Peyer's patch (tissue), 4 donors: ENCODE measurements around the gene EPB41L4B. TPM values are rescaled to one million over a fixed set of nuclear protein-coding genes. Genes with fewer than 3 reads are reported as not detected.

Experiments used
- DNase-seq, 3 donors: peaks; one replicate each; pipeline ENCODE4 v3.0.0-alpha.2; 2017 to 2019
- H3K27ac ChIP-seq, 4 donors: fragments of 200-600 bp; sonication (generic); one replicate each; pipeline ENCODE4 v1.5.1; 2016 to 2019
- H3K27me3 ChIP-seq, 2 donors: fragments of 200-600 bp; sonication (generic); one replicate each; pipeline ENCODE4 v1.5.1; 2019
- H3K36me3 ChIP-seq, 3 donors: fragments of 200-600 bp; sonication (generic); one replicate each; pipeline ENCODE4 v1.5.1; 2016 to 2019
- H3K4me1 ChIP-seq, 4 donors: fragments of 200-600 bp; sonication (generic); one replicate each; pipeline ENCODE4 v1.5.1; 2016 to 2019
- H3K4me3 ChIP-seq, 4 donors: fragments of 200-600 bp; sonication (generic); 1 replicate in 3 of 4; 2 replicates in 1 of 4; pipeline ENCODE4 v1.5.1; 2016 to 2019; ENCODE audit warnings: mild to moderate bottlenecking in 1 of 4
- H3K9me3 ChIP-seq, 4 donors: fragments of 200-600 bp; sonication (generic); one replicate each; pipeline ENCODE4 v1.5.1; 2016 to 2019; ENCODE audit warnings: mild to moderate bottlenecking in 1 of 4
- POLR2A ChIP-seq, 2 donors: fragments of 450-650 bp; IDR thresholded peaks; one replicate each; pipeline ENCODE4 v1.5.1; 2017; ENCODE audit warnings: antibody characterized with exemption in 2 of 2, mild to moderate bottlenecking in 2 of 2, moderate library complexity in 2 of 2
- total RNA-seq, 4 donors: library from RNA; depleted of rRNA; stranded (reverse); fragments of >200 nt; gene quantifications; one replicate each; pipeline ENCODE4 v1.1.0, GENCODE V29; 2016
- TF ChIP-seq, protein P1 (sequence below), 6 experiments: fragments of 450-650 bp in 4 of 6; fragments of 200-600 bp in 2 of 6; sonication (generic) in 1 of 6; IDR thresholded peaks; one replicate each; pipeline ENCODE4 v1.5.1; 2017 to 2019; ENCODE audit warnings: antibody characterized with exemption in 6 of 6, mild to moderate bottlenecking in 3 of 6, moderate library complexity in 1 of 6

Gene EPB41L4B
- total RNA-seq, 4 donors from 2014 or later = 20.6 to 135 (median 78.2) TPM

DNA sequence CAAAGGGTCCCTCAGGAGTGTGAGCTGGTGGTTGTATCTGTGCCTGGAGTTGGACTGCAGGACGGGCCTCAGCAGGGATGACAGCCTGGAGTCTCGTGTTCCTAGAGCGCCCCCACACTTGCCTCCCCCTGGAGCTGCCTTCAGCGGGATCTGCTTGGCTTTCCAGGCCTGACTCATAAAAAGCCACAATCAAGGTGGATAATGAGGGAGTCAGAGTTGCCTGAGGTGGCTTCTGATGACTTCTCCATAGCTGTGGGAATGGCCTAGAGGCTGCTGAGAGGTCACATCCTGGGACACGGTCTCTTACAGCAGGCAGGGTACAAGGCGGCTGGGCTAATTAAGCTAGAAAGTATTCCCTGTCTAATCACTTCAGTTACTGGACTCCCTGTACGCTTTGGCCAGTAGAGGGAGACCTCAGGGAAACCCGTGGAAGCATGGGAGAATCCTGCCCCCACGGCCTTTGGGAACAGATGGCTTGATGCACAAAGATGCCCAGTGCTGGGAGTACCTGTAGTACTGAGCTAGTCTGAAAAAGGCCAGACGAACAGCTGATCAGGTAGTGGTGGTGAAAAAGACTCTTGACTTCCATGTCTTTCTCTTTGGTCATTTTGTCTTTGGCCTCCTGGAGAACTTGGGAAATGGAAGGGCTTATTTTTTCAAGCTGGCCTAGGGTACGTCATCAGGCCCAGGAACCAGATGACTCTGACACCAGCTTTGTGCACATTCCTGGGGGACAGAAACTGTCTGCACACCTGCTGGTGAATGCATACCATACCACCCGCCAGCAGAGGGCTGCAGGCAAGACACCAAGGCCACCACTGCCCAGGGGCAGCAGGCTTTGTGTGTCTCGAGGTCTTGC, 137.7 kb downstream of the EPB41L4B start:
- no peak overlapping the region for H3K4me3 ChIP-seq
- DNase-seq = peak in 1 of 3 donors; percentile 60
- TF ChIP-seq POLR2A (IDR thresholded peaks at IDR 0.05) = no peak
- TF ChIP-seq, protein P1, sequence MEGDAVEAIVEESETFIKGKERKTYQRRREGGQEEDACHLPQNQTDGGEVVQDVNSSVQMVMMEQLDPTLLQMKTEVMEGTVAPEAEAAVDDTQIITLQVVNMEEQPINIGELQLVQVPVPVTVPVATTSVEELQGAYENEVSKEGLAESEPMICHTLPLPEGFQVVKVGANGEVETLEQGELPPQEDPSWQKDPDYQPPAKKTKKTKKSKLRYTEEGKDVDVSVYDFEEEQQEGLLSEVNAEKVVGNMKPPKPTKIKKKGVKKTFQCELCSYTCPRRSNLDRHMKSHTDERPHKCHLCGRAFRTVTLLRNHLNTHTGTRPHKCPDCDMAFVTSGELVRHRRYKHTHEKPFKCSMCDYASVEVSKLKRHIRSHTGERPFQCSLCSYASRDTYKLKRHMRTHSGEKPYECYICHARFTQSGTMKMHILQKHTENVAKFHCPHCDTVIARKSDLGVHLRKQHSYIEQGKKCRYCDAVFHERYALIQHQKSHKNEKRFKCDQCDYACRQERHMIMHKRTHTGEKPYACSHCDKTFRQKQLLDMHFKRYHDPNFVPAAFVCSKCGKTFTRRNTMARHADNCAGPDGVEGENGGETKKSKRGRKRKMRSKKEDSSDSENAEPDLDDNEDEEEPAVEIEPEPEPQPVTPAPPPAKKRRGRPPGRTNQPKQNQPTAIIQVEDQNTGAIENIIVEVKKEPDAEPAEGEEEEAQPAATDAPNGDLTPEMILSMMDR (IDR thresholded peaks at IDR 0.05) = peak in 4 of 6 experiments; percentile 13 to 47 (median 42)

DNA sequence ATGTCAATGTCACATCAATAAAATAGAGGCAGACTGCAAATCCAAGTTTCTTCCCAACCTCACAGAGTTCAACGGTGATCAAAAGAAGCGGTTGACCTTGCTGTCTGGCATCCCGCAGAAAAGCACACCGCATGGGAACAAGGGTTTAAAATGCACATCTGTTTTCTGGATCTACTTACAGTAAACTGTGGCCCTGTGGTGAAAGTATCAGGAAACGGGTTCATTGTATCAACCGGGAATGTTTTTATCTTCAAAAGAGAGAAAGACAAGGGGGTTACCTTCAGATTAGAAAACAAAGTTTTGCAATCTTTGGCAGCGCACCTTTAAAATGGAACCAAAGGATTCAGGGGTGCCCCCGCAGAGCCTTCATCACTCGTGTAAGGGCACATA, 138.3 kb downstream of the EPB41L4B start:
- Histone ChIP-seq H3K27ac (no peak overlapping the region), H3K4me1 (no peaks in the 10 kb centered on the region), H3K36me3 (no peaks in the 10 kb centered on the region), H3K27me3 (no peaks in the 10 kb centered on the region), H3K4me3 (no peak overlapping the region), H3K9me3 (no peaks in the 10 kb centered on the region)
- TF ChIP-seq, protein P1 (IDR thresholded peaks at IDR 0.05) = no peak
- TF ChIP-seq POLR2A (IDR thresholded peaks at IDR 0.05) = no peak
- DNase-seq = no peak

More for the DNA sequence above, 137.7 kb downstream of the EPB41L4B start:
- Histone ChIP-seq H3K9me3 (no peaks in the 10 kb centered on the region), H3K4me1 (no peaks in the 10 kb centered on the region), H3K27me3 (no peaks in the 10 kb centered on the region), H3K36me3 (no peaks in the 10 kb centered on the region), H3K27ac (no peak overlapping the region)

DNA sequence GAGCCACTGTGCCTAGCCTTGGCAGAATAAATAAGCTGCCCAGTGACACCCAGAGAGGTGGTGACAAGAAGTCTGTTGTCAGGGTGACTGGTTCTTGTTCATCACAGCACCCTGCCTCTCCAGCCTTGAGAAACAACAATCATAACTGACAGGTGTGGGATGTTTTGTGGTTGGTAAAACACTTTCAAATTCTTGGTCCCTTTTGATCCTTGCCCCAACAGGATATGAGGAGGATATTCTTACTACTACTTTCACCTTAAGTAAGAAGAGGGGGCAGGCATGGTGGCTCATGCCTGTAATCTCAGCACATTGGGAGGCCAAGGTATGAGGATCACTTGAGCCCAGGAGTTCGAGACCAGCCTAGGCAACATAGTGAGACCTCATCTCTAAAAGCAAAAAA, 139.6 kb downstream of the EPB41L4B start:
- DNase-seq = no peak
- no peaks in the 10 kb centered on the region for H3K9me3 ChIP-seq
- TF ChIP-seq, protein P1 (IDR thresholded peaks at IDR 0.05) = no peak
- TF ChIP-seq POLR2A (IDR thresholded peaks at IDR 0.05) = no peak

DNA sequence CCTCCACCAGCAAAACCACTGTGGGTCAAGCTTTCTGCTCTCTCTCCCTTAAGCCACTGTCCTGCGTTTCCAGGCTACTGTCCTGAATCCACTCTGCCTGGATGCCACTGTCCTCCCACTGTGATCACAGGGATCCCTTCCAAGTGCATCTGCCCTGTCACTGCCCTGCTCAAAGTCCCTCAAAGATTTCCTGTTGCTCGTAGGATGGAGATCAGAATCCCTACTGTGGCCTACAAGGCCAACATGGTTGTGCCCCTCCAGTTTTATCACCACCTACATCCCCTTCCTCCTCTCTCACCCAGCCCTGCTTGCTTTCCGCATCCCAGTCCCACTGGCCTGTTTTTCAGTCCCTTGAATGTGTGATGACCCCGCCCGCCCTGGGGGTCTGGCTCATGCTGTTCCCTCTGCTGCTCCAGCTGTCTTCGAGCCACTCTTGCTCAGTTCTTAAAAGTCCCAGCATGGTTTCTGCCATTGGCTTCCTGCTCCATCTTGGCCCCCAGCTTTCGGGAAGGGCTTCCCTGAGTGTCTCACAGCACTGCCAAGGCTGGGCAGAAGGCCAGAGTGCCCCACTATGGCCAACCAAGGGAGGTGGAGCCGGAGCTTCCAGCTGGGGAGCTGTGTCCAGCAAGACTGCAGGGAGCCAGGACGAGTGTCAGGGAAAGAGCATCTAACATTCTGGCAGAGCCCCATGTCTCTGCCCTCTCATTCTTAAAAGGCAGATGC, 140.9 kb downstream of the EPB41L4B start:
- Histone ChIP-seq H3K27me3 (no peaks in the 10 kb centered on the region), H3K4me3 (no peak overlapping the region), H3K36me3 (no peaks in the 10 kb centered on the region), H3K27ac (no peak overlapping the region), H3K4me1 (no peaks in the 10 kb centered on the region), H3K9me3 (no peaks in the 10 kb centered on the region)
- no peak for TF ChIP-seq POLR2A (IDR thresholded peaks at IDR 0.05)
- TF ChIP-seq, protein P1 (IDR thresholded peaks at IDR 0.05) = no peak
- DNase-seq = no peak

More for the DNA sequence above, 139.6 kb downstream of the EPB41L4B start:
- H3K4me3 ChIP-seq = no peak overlapping the region
- H3K27ac ChIP-seq = no peak overlapping the region
- no peaks in the 10 kb centered on the region for H3K4me1 ChIP-seq
- H3K36me3 ChIP-seq = no peaks in the 10 kb centered on the region
- H3K27me3 ChIP-seq = no peaks in the 10 kb centered on the region

DNA sequence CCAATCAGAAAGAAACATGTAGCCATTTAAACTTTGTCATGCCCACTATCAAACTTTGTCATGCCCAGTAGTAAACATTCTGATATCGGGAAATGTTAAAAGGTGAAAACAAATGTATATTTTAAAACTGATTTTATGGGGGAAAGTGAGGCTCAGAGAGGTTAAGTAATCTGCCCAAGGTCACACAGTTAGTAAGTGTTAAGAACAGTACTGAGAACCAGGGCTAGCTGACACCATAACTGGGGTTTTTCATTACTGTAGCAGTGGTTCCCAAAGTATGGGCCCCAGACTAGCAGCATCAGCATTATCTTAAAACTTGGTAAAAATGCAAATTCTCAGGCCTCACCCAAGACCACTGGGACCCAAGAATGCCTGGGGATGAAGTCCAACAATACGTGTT, 143.9 kb downstream of the EPB41L4B start:
- Histone ChIP-seq H3K4me1 (no peaks in the 10 kb centered on the region), H3K9me3 (no peaks in the 10 kb centered on the region), H3K27ac (no peak overlapping the region), H3K27me3 (no peaks in the 10 kb centered on the region), H3K4me3 (no peak overlapping the region), H3K36me3 (no peaks in the 10 kb centered on the region)
- no peak for DNase-seq
- TF ChIP-seq POLR2A (IDR thresholded peaks at IDR 0.05) = no peak
- TF ChIP-seq, protein P1 (IDR thresholded peaks at IDR 0.05) = no peak
